ENCODE results near the gene CLK1.

Gene CLK1

DNA sequence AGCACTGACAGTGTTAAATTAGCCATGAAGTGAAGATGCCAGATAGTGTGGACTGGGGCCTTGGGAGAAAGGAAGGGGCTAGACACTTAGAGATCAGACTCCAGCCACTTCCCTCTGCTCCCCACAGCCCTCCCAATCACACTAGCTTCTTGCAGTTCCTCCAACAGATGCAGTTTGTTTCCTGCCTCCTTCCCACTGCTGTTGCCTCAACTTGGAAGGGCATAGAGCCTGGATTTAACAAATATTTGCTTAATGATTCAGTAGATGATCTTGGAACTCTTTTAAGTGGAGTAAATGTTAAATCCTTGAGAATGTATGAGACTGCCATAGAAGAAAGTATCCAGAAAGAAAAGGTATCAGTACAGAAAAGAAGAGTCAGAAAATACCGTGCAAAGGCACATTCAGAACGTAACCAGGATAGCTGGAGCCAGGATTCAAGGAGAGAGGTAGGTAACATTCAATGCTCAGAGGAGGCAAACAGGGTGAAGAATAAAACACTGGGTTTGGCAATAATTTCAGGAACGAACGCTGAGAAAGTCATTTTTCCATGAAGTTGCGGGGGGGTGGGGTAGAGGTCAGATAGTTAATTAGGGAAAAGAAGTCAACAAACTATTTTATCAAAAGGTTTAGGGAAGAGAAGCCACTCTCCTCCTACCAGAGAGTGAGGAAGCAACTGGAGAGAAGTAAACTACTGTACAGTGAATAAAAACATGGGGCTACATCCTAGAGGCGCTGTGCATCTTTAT, 54.0 kb downstream of the CLK1 start:
- no peak for DNase-seq

DNA sequence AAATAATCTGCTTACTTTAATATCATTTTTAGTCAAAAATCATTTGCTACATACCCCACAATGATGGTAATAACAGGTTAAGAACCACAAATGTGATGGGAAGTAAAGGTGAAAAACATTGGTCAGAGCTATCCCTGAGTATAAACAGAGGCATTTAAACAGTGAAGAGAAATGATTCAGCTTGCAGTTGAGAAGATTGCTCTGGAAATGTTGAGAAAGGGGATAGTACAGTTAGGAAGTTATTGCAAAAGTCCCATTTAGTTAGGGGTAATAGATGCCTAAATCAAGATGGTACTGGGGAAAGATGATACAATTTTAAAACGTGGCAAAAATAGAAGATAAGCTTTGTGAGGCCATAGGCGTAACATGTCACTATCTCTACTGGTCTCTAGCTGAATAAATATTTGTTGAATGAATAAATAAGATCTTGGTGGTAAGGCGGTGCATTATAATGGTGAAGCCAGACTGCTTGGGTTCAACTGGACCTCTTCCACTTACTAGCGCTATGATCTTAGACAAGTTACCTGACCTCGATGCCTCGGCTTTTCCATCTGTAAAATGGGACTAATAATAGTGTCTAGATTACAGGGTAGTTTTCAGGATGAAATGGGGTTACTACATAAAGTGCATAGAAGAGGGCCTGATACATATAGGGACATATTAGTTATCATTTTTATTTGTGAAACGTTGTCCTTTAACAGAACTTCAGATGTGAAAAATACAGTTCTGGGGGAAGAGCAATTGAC, 54.8 kb downstream of the CLK1 start:
- no peak for DNase-seq
